Spleen (tissue), 11 donors: ENCODE measurements around the gene JPH2. TPM values are rescaled to one million over a fixed set of nuclear protein-coding genes. Genes with fewer than 3 reads are reported as not detected.

Experiments used
- DNase-seq: peaks from one replicate; pipeline ENCODE4 v3.0.0-alpha.2; 2020
- H3K27ac ChIP-seq, 8 donors: fragments of 200-600 bp; sonication (generic) in 7 of 8; 1 replicate in 4 of 8; 2 replicates in 4 of 8; pipeline versions ENCODE4 v1.5.0 to v1.8.0; 2016 to 2021; ENCODE audit warnings: inconsistent platforms in 4 of 8, mild to moderate bottlenecking in 4 of 8, moderate library complexity in 1 of 8
- H3K27me3 ChIP-seq, 7 donors: fragments of 200-600 bp; sonication (generic) in 6 of 7; replicated peaks in 1 of 7; 1 replicate in 4 of 7; 2 replicates in 3 of 7; pipeline versions ENCODE4 v1.5.0 to v1.8.0; 2016 to 2021; ENCODE audit warnings: inconsistent platforms in 3 of 7, mild to moderate bottlenecking in 1 of 7
- H3K36me3 ChIP-seq, 6 donors: fragments of 200-600 bp; sonication (generic) in 5 of 6; 1 replicate in 4 of 6; 2 replicates in 2 of 6; pipeline versions ENCODE4 v1.5.0 to v1.8.0; 2016 to 2021; ENCODE audit warnings: inconsistent platforms in 2 of 6
- H3K4me1 ChIP-seq, 6 donors: fragments of 200-600 bp; sonication (generic) in 5 of 6; 1 replicate in 3 of 6; 2 replicates in 3 of 6; pipeline versions ENCODE4 v1.5.0 to v1.8.0; 2016 to 2021; ENCODE audit warnings: inconsistent platforms in 3 of 6
- H3K4me3 ChIP-seq, 8 donors: fragments of 200-600 bp; sonication (generic) in 7 of 8; 1 replicate in 4 of 8; 2 replicates in 4 of 8; pipeline versions ENCODE4 v1.5.0 to v1.8.0; 2016 to 2021; ENCODE audit warnings: inconsistent platforms in 4 of 8, mild to moderate bottlenecking in 4 of 8, moderate library complexity in 2 of 8
- H3K9me3 ChIP-seq, 8 donors: fragments of 200-600 bp; sonication (generic) in 7 of 8; 1 replicate in 4 of 8; 2 replicates in 4 of 8; pipeline versions ENCODE4 v1.5.0 to v1.8.0; 2016 to 2021; ENCODE audit warnings: inconsistent platforms in 4 of 8
- POLR2A ChIP-seq, 3 donors: fragments of 450-650 bp; IDR thresholded peaks; one replicate each; pipeline ENCODE4 v1.5.1; 2017; ENCODE audit warnings: antibody characterized with exemption in 3 of 3, mild to moderate bottlenecking in 1 of 3
- POLR2AphosphoS5 ChIP-seq, 3 donors: sonication (generic); formaldehyde crosslinking; IDR thresholded peaks; one replicate each; pipeline ENCODE4 v1.5.1; 2017; ENCODE audit warnings: antibody characterized with exemption in 3 of 3
- WGBS, 5 donors: extraction: QIAGEN DNeasy Blood & Tissue Kit in 3 of 5; methylation state at CpG; one replicate each; pipeline versions ENCODE4 v1.1.5 to v1.1.7; 2013 to 2018; 5-methylcytosine and 5-hydroxymethylcytosine counted together
- intact Hi-C: fragments of 100-400 bp; cut with DNase I; formaldehyde crosslinking; loops from one replicate; pipeline ENCODE4 v1.15.0; 2023; ENCODE audit warnings: low total_unique reads
- polyA plus RNA-seq, 3 donors: library from polyadenylated mRNA; stranded (reverse); fragments of 200-250 nt; gene quantifications; one replicate each; pipeline ENCODE4 v1.2.1, GENCODE V29; 2013
- total RNA-seq, 7 donors: library from RNA; depleted of rRNA in 3 of 7; stranded (reverse); fragments of >200 nt in 3 of 7; fragmentation: NEBNext Ultra II Directional in 4 of 7; extraction: Animal tissue kit (Norgen Biotek cat#: 25700) in 4 of 7; gene quantifications; one replicate each; pipeline versions ENCODE4 v1.1.0 to v1.2.1, GENCODE V29; 2016 to 2021
- TF ChIP-seq, protein P1 (sequence below), 11 experiments: fragments of 200-600 bp in 7 of 11; fragments of 450-650 bp in 4 of 11; sonication (generic) in 4 of 11; IDR thresholded peaks in 8 of 11; conservative IDR thresholded peaks in 3 of 11; 1 replicate in 7 of 11; 2 replicates in 4 of 11; pipeline versions ENCODE4 v1.4.0 to v1.8.0; 2016 to 2021; ENCODE audit warnings: antibody characterized with exemption in 11 of 11, inconsistent platforms in 4 of 11, mild to moderate bottlenecking in 1 of 11
- donor health status: healthy with polysubstance abuse.
- donor health status: DM: no; HTN: no; CAD: no; lungs with moderate emphysema.
- donor health status: DM: no; HTN: no; CAD: no.
- donor health status: Bipolar disorder and iron deficiency.
- donor health status: healthy.
- donor health status: DM: no; HTN: no; CAD: no.
- donor health status: DM: yes; HTN: yes; CAD: no.

The JPH2 gene
- total and polyA plus RNA-seq, 10 donors, result 0.50 to 4.4 (median 1.3) TPM

DNA sequence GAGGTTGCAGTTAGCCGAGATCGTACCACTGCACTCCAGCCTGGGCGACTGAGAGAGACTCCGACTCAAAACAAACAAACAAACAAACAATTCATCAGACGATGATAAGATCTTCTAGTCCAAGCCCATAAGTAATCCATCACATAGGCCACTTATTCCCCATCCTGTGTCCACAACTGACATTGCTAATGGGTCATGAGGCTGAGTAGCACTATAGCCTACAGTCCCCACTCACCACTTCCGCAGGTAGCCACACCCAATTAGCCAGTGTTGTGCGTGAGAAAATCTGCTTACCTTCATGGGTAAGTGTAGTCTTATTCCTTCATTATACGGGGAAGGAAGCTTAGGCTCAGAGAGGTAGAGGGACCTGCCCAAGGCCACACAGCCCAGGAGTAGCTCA is 13.1 kb downstream of the JPH2 start:
- no peak for DNase-seq
- no peaks in the 10 kb centered on the region for H3K36me3 ChIP-seq
- no peak overlapping the region for H3K4me3 ChIP-seq
- no peak for TF ChIP-seq POLR2A (IDR thresholded peaks at IDR 0.05)
- TF ChIP-seq, protein P1, sequence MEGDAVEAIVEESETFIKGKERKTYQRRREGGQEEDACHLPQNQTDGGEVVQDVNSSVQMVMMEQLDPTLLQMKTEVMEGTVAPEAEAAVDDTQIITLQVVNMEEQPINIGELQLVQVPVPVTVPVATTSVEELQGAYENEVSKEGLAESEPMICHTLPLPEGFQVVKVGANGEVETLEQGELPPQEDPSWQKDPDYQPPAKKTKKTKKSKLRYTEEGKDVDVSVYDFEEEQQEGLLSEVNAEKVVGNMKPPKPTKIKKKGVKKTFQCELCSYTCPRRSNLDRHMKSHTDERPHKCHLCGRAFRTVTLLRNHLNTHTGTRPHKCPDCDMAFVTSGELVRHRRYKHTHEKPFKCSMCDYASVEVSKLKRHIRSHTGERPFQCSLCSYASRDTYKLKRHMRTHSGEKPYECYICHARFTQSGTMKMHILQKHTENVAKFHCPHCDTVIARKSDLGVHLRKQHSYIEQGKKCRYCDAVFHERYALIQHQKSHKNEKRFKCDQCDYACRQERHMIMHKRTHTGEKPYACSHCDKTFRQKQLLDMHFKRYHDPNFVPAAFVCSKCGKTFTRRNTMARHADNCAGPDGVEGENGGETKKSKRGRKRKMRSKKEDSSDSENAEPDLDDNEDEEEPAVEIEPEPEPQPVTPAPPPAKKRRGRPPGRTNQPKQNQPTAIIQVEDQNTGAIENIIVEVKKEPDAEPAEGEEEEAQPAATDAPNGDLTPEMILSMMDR (IDR thresholded peaks at IDR 0.05 in 8 of 11, conservative IDR thresholded peaks at IDR 0.05 in 3 of 11), result no peak
- no peak for TF ChIP-seq POLR2AphosphoS5 (IDR thresholded peaks at IDR 0.05)
- peaks cover 0 to 47% (median 3%) of the 10 kb centered on the region in 7 donors for H3K27me3 ChIP-seq
- H3K27ac ChIP-seq, result no peak overlapping the region
- 82 to 90% (median 87%) methylated on average over 8 of the region's 8 CpGs for WGBS, 5 donors
- peaks cover 0 to 12% (median 0%) of the 10 kb centered on the region in 6 donors for H3K4me1 ChIP-seq
- H3K9me3 ChIP-seq, result no peaks in the 10 kb centered on the region
- intact Hi-C loops, result no loop called here

DNA sequence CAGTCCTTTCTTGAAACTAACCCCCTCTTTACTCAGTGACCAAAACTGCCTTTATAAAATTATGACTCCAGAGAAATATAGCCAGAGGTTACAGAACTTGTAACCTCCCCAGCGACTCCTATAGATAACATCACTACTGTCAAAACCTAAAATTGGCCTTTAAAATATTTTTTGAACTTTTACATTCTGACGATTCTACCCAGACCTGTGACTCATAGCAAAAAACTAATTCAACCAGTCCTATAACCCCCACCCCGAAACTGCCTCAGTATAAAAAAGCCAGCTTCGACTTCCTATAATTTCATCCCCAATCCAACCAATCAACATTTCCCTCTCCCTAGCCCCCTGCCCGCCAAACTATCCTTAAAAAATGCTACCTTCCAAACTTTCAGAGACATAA is 13.9 kb downstream of the JPH2 start:
- Histone ChIP-seq H3K36me3 (no peaks in the 10 kb centered on the region), H3K27ac (no peak overlapping the region)

DNA sequence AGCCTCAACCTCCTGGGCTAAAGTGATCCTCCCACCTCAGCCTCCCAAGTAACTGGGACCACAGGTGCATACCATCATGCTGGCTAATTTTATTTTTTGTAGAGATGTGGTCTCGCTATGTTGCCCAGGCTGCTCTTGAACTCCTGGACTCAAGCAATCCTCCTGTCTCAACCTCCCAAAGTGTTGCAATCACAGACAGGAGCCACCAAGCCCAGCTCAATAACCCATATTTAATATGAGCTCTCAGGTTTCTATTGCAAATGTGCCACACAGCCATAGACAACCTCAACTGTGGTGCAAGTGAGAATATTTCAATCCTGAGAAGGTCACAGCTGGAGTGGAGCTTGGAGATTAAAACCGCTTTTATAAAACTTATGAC is 14.4 kb downstream of the JPH2 start:
- Histone ChIP-seq H3K9me3 (no peaks in the 10 kb centered on the region), H3K27ac (no peak overlapping the region), H3K27me3 (peaks cover 0 to 49% (median 3%) of the 10 kb centered on the region in 7 donors), H3K4me3 (no peak overlapping the region), H3K4me1 (peaks cover 0 to 12% (median 0%) of the 10 kb centered on the region in 6 donors), H3K36me3 (no peaks in the 10 kb centered on the region)
- TF ChIP-seq POLR2A (IDR thresholded peaks at IDR 0.05) (no peak), POLR2AphosphoS5 (IDR thresholded peaks at IDR 0.05) (no peak)
- TF ChIP-seq, protein P1 (IDR thresholded peaks at IDR 0.05 in 8 of 11, conservative IDR thresholded peaks at IDR 0.05 in 3 of 11), result no peak
- 88 to 97% (median 91%) methylated on average over 2 of the region's 2 CpGs for WGBS, 5 donors
- no peak for DNase-seq
- intact Hi-C loops, result no loop called here

More for the DNA sequence above, 13.9 kb downstream of the JPH2 start:
- Histone ChIP-seq H3K4me3 (no peak overlapping the region), H3K4me1 (peaks cover 0 to 12% (median 0%) of the 10 kb centered on the region in 6 donors), H3K27me3 (peaks cover 0 to 47% (median 3%) of the 10 kb centered on the region in 7 donors), H3K9me3 (no peaks in the 10 kb centered on the region)
- TF ChIP-seq, protein P1 (IDR thresholded peaks at IDR 0.05 in 8 of 11, conservative IDR thresholded peaks at IDR 0.05 in 3 of 11), result no peak
- no peak for TF ChIP-seq POLR2AphosphoS5 (IDR thresholded peaks at IDR 0.05)
- TF ChIP-seq POLR2A (IDR thresholded peaks at IDR 0.05), result no peak
- WGBS, 5 donors, result 71 to 82% (median 78%) methylated on average over 5 of the region's 5 CpGs
- intact Hi-C loops, result no loop called here
- no peak for DNase-seq

DNA sequence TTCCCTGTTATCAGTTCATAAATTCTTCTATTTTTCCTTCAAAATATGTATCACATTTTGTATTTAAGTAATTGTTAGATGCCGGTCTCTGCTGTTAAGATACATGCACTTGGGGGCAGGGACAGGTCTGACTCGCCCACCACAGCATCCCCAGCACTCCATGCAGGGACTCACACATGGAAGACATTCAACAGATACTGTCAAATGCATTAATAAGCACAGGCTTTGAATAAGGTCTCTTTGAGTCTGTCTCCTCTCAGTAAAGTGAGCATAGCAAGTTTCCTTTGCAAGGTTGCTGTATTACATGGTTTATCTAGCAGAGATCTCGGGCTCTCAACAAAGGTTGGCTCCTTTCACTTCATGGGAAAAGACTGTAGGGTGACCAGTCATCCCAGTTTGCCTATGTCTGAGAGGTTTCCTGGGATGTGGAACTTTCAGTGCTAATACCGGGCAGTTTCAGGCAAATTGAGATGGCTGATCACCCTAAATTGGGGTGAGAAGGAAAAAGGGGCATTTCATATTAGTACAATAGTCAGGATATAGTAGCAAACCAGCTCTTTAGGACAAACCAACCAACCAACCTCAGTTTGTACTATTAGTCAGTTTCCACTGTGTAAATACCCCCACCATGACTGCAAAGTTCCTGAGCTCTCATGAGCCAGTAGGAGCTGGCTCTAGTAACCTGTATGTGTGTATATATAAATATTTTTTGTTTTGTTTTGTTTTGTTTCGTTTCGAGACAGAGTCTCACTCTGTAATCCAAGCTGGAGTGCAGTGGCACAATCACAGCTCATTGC is 15.0 kb downstream of the JPH2 start:
- Histone ChIP-seq H3K9me3 (no peaks in the 10 kb centered on the region), H3K36me3 (no peaks in the 10 kb centered on the region), H3K27ac (no peak overlapping the region), H3K27me3 (peaks cover 0 to 55% (median 3%) of the 10 kb centered on the region in 7 donors), H3K4me1 (peaks cover 0 to 12% (median 0%) of the 10 kb centered on the region in 6 donors), H3K4me3 (no peak overlapping the region)
- TF ChIP-seq, protein P1 (IDR thresholded peaks at IDR 0.05 in 8 of 11, conservative IDR thresholded peaks at IDR 0.05 in 3 of 11), result no peak
- no peak for TF ChIP-seq POLR2A (IDR thresholded peaks at IDR 0.05)
- TF ChIP-seq POLR2AphosphoS5 (IDR thresholded peaks at IDR 0.05), result no peak
- no peak for DNase-seq
- WGBS, 5 donors, result 59 to 80% (median 63%) methylated on average over 6 of the region's 6 CpGs
- intact Hi-C loops, result no loop called here
